IMR-90 (cell line): Measurements from ENCODE around the gene HDAC8. TPM values are rescaled to one million over a fixed set of nuclear protein-coding genes. Genes with fewer than 3 reads are reported as not detected.

Experiments used
- CTCF ChIP-seq: conservative IDR thresholded peaks from 2 replicates; pipeline ENCODE4 v1.5.1; 2012; ENCODE audit warnings: mild to moderate bottlenecking, low read depth, low read length, improper control_type of control experiment
- RFX5 ChIP-seq: IDR thresholded peaks from 2 replicates; pipeline ENCODE4 v1.8.0; 2012; ENCODE audit warnings: low read depth, mild to moderate bottlenecking, low read length, moderate library complexity
- polyA plus RNA-seq, 3 experiments: library from polyadenylated mRNA; depleted of rRNA; stranded (reverse); fragments of >200 nt; gene quantifications; 2 replicates each; pipeline ENCODE4 v1.2.3, GENCODE V29; 2012; ENCODE audit warnings: low replicate concordance in 1 of 3
- total RNA-seq: library from RNA; depleted of rRNA; stranded (reverse); fragments of >200 nt; gene quantifications from 2 replicates; pipeline ENCODE4 v1.2.3, GENCODE V29; 2012

HDAC8 gene
- total and polyA plus RNA-seq, 2 of the 4 experiments (the other 2 are of a cell fraction): 16.1 to 28.5 TPM

- TF ChIP-seq CTCF (no peak), RFX5 (no peak)
Observed at GRCh38 chrX:72312311-72312940, 260.2 kb downstream of the HDAC8 start (continued).
